ENCODE data around the gene WFDC6. TPM values are rescaled to one million over a fixed set of nuclear protein-coding genes. Genes with fewer than 3 reads are reported as not detected.

The WFDC6 gene
- total RNA-seq, 6 experiments from 2014 or later: not detected

- ATAC-seq: peak in 2 of 4 donors; percentile 18 to 39
- WGBS (ENCODE audit: insufficient coverage, low coverage, low lambda C conversion rate, missing lambda C conversion rate): 62% methylated on average over 5 of the region's 5 CpGs
- H3K27ac ChIP-seq: no peak overlapping the region
These were observed 28.9 kb downstream of the WFDC6 start for GRCh38 chr20:45510242-45510862.

GRCh38 chr20:45509091-45509490 is 30.2 kb downstream of the WFDC6 start:
- Histone ChIP-seq H3K4me1 (no peaks in the 10 kb centered on the region), H3K9me3 (no peaks in the 10 kb centered on the region), H3K36me3 (no peaks in the 10 kb centered on the region), H3K4me3 (no peak overlapping the region), H3K27me3 (peaks cover 0 to 3% of the 10 kb centered on the region in 2 donors), H3K27ac (no peak overlapping the region)
- WGBS (ENCODE audit: insufficient coverage, low coverage, low lambda C conversion rate, missing lambda C conversion rate): 48% methylated on average over 4 of the region's 4 CpGs
- DNase-seq (no peak), ATAC-seq (no peak)
- intact Hi-C loops (cut with DNase I): no loop called here
- TF ChIP-seq CTCF (IDR thresholded peaks at IDR 0.05) (no peak), POLR2A (IDR thresholded peaks at IDR 0.05) (no peak)

More at GRCh38 chr20:45510242-45510862, 28.9 kb downstream of the WFDC6 start:
- H3K4me3 ChIP-seq: no peak overlapping the region
- no peaks in the 10 kb centered on the region for H3K27me3 ChIP-seq
- intact Hi-C loops (cut with DNase I): no loop called here
- no peaks in the 10 kb centered on the region for H3K4me1 ChIP-seq
- TF ChIP-seq CTCF (IDR thresholded peaks at IDR 0.05): no peak
- no peak for TF ChIP-seq POLR2A (IDR thresholded peaks at IDR 0.05)
- DNase-seq: no peak
- H3K9me3 ChIP-seq: no peaks in the 10 kb centered on the region
- no peaks in the 10 kb centered on the region for H3K36me3 ChIP-seq

- DNase-seq: no peak
- no peak overlapping the region for H3K27ac ChIP-seq
These were observed 31.0 kb downstream of the WFDC6 start for GRCh38 chr20:45508068-45508886.

More at GRCh38 chr20:45508068-45508886, 31.0 kb downstream of the WFDC6 start:
- Histone ChIP-seq H3K9me3 (no peaks in the 10 kb centered on the region), H3K4me1 (no peaks in the 10 kb centered on the region), H3K27me3 (peaks cover 0 to 4% of the 10 kb centered on the region in 2 donors), H3K4me3 (no peak overlapping the region), H3K36me3 (no peaks in the 10 kb centered on the region)
- WGBS (ENCODE audit: insufficient coverage, low coverage, low lambda C conversion rate, missing lambda C conversion rate): 48% methylated on average over 5 of the region's 7 CpGs
- no peak for TF ChIP-seq POLR2A (IDR thresholded peaks at IDR 0.05)
- no peak for TF ChIP-seq CTCF (IDR thresholded peaks at IDR 0.05)
- peak in 2 of 4 donors; percentile 35 to 68 for ATAC-seq
- intact Hi-C loops (cut with DNase I): no loop called here

All from right lobe of liver (tissue), 6 donors.